ENCODE measurements around the gene SIRT3. TPM values are rescaled to one million over a fixed set of nuclear protein-coding genes. Genes with fewer than 3 reads are reported as not detected.

Gene SIRT3
- total RNA-seq, 4 donors from 2014 or later = 21.2 to 36.3 (median 29.3) TPM

DNA sequence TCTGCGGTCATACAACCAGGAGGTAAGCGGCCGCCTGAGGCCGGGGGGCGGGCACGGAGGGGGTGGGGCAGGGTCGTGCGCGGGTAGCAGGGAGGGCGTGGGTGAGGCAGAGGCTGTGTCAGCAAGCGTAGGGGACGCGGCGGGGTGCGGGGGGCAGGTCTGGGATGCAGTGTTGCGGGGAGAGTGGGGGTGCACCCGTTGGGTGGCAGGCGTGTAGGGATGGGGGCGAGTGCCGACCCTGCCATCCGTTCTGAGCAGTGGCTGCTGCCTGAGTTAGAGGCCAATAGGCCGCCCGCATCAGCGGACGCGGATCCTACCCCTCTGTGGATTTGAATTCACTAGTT is 27.3 kb downstream of the SIRT3 start:
- H3K9me3 ChIP-seq = no peaks in the 10 kb centered on the region
- peak overlapping the region; percentile 88 to 99 (median 98) for H3K4me3 ChIP-seq
- H3K27me3 ChIP-seq = no peaks in the 10 kb centered on the region
- no peak for DNase-seq
- peaks cover 3 to 34% (median 17%) of the 10 kb centered on the region in 4 donors for H3K4me1 ChIP-seq
- H3K36me3 ChIP-seq = peaks cover 0 to 64% (median 0%) of the 10 kb centered on the region in 3 donors
- no peak for TF ChIP-seq POLR2A (IDR thresholded peaks at IDR 0.05)
- TF ChIP-seq, protein P1, sequence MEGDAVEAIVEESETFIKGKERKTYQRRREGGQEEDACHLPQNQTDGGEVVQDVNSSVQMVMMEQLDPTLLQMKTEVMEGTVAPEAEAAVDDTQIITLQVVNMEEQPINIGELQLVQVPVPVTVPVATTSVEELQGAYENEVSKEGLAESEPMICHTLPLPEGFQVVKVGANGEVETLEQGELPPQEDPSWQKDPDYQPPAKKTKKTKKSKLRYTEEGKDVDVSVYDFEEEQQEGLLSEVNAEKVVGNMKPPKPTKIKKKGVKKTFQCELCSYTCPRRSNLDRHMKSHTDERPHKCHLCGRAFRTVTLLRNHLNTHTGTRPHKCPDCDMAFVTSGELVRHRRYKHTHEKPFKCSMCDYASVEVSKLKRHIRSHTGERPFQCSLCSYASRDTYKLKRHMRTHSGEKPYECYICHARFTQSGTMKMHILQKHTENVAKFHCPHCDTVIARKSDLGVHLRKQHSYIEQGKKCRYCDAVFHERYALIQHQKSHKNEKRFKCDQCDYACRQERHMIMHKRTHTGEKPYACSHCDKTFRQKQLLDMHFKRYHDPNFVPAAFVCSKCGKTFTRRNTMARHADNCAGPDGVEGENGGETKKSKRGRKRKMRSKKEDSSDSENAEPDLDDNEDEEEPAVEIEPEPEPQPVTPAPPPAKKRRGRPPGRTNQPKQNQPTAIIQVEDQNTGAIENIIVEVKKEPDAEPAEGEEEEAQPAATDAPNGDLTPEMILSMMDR (IDR thresholded peaks at IDR 0.05) = no peak
- H3K27ac ChIP-seq = peak overlapping the region; percentile 98 to 100 (median 99)

DNA sequence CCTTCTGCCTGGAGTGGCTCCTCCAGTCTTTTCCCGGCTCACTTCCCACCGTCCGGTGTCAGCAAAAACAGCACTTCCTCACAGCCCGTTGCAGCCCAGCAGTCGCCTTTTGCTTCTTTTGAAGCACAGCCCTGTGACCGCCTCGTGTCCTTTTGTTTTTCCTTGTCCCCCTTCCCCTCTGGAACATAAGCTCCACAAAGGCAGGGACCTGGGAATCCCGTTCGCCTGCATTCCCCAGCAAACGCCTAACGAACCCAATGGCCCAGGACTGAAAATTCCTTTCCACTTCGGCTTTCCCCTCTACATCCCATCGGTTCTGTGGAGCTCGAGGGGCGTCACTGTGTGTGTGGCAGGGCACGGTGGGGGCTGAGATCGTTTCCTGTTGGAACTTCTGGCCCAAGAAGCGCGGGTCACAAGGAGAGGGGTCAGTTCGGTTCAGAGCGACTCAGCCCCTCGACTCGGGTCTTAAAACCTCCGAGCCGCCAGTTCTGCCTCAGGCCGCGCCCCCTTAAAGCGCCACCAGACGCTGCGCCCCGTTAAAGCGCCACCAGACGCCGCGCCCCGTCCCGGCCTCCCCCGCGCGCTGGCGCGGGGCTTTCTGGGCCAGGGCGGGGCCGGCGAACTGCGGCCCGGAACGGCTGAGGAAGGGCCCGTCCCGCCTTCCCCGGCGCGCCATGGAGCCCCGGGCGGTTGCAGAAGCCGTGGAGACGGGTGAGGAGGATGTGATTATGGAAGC is 27.8 kb downstream of the SIRT3 start:
- peaks cover 0 to 64% (median 0%) of the 10 kb centered on the region in 3 donors for H3K36me3 ChIP-seq
- peak overlapping the region; percentile 98 to 100 (median 99) for H3K27ac ChIP-seq
- peak overlapping the region; percentile 88 to 99 (median 98) for H3K4me3 ChIP-seq
- TF ChIP-seq POLR2A (IDR thresholded peaks at IDR 0.05) = peak; percentile 77 to 92
- TF ChIP-seq, protein P1 (IDR thresholded peaks at IDR 0.05) = peak in 1 of 6 experiments; percentile 2
- H3K27me3 ChIP-seq = no peaks in the 10 kb centered on the region
- no peaks in the 10 kb centered on the region for H3K9me3 ChIP-seq
- H3K4me1 ChIP-seq = peaks cover 3 to 34% (median 17%) of the 10 kb centered on the region in 4 donors
- DNase-seq = peak; percentile 77 to 92 (median 89)

DNA sequence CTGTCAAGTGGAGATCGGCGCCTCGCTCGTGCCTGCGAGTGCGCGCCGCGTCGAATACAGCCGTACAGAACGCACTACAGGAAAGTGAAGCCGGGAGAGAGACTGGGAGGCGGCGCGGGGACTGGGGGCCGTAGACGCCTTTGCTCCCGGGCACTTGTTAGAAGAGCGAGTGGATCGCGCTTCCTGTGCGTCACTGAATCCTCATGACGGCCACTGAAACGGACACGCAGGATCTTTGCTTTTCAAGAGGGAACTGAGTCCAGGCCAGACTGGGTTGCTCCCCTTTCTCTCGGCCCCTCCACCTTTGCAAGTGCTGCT is 28.3 kb downstream of the SIRT3 start:
- H3K27me3 ChIP-seq = no peaks in the 10 kb centered on the region
- TF ChIP-seq POLR2A (IDR thresholded peaks at IDR 0.05) = no peak
- peak overlapping the region; percentile 88 to 99 (median 98) for H3K4me3 ChIP-seq
- peak in 1 of 3 donors; percentile 70 for DNase-seq
- H3K9me3 ChIP-seq = no peaks in the 10 kb centered on the region
- peaks cover 3 to 34% (median 17%) of the 10 kb centered on the region in 4 donors for H3K4me1 ChIP-seq
- H3K27ac ChIP-seq = peak overlapping the region; percentile 98 to 100 (median 99)
- peaks cover 0 to 59% (median 0%) of the 10 kb centered on the region in 3 donors for H3K36me3 ChIP-seq

DNA sequence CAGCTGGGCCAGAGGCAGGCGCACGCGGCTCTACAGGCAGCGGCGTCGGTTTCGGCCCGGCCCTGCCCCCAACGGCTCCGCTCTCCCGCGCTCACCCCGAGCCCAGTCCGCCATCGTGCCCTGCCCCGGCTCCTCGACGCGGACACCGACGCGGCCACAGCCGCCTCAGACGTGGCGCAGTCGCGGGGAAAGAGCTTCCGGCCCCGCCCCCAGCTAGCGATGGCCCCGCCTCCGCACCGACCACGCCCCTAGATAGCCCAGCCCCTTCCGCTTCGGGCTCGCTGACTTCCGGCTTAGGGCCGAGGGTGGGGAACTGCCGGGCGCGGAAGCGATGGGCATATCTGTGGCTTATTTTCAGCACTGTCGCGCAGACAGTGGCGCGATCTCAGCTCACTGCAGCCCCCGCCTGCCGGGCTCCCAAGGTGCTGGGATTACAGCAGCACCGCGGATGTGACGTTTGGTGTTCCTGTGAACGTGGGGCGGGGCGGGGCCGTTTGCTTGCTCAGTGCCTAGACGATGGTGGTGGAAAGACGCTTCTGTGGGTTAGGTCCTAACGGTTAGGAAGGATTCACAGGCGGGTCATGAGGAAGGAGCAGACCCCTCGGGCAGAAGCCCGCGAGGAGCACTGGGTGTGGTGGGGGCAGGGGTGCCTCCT is 28.8 kb downstream of the SIRT3 start, which contains the start of the genes BET1L and RIC8A:
BET1L (minus strand) TSS at position 192 of the 655 bp plus-strand sequence; CDS start at position 114, 78 bp downstream.
RIC8A (plus strand) TSS at position 501 of the 655 bp plus-strand sequence. CDS start 1,147 bp downstream, outside the sequence.
- peaks cover 3 to 39% (median 17%) of the 10 kb centered on the region in 4 donors for H3K4me1 ChIP-seq
- peak within 1 kb of the TSS; percentile 98 to 100 (median 99) for H3K27ac ChIP-seq
- peak; percentile 85 to 96 for TF ChIP-seq POLR2A (IDR thresholded peaks at IDR 0.05)
- TF ChIP-seq, protein P1 (IDR thresholded peaks at IDR 0.05) = peak in 1 of 6 experiments; percentile 8
- H3K4me3 ChIP-seq = peak within 1 kb of the TSS; percentile 88 to 99 (median 98)
- H3K27me3 ChIP-seq = no peaks in the 10 kb centered on the region
- DNase-seq = peak; percentile 96 to 99 (median 99)
- no peaks in the 10 kb centered on the region for H3K9me3 ChIP-seq
- peaks cover 0 to 54% (median 0%) of the 10 kb centered on the region in 3 donors for H3K36me3 ChIP-seq

DNA sequence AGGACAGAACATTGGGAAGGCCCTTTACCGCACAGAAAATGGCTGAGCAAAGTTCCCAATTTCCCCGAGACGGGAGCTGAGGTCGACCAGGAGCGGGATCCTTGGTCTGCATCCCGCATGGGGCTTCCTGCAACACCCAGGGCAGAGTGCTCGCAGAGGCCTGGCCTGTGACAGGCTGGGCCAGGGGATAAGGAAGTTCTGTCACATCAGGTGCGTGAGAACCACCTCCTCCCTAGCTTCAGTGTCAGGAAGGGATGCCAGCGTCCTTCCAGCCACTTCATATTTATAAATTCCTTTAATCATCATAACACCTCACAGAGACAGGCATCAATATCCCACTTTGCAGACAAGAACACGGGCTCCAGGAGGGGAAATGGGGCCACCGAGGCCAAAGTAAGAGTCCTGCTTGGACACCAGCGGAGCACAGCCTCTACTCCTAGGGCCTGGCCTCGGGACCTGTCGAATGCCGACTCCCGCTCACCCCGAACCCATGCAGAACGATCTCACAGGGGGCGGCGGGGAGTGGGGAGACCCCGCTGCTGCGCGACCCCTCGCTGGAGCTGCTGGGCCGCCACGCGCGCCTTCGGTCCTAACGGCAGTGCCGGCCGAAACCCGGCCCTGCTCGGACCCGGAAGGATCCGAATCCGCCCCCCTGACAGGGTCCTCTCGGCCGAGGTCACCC is 29.5 kb downstream of the SIRT3 start:
- Histone ChIP-seq H3K4me1 (peaks cover 3 to 45% (median 17%) of the 10 kb centered on the region in 4 donors), H3K27ac (peak overlapping the region; percentile 98 to 100 (median 99)), H3K4me3 (peak overlapping the region; percentile 88 to 99 (median 98)), H3K36me3 (peaks cover 0 to 47% (median 0%) of the 10 kb centered on the region in 3 donors), H3K27me3 (no peaks in the 10 kb centered on the region), H3K9me3 (no peaks in the 10 kb centered on the region)
- DNase-seq = peak; percentile 23 to 72 (median 66)
- TF ChIP-seq, protein P1 (IDR thresholded peaks at IDR 0.05) = no peak
- peak in 1 of 2 donors; percentile 32 for TF ChIP-seq POLR2A (IDR thresholded peaks at IDR 0.05)
